Inflammatory macrophage (primary cell): ENCODE data around the gene GAB2.
"Not testable (repeated sequence)": the region's sequence is repeated elsewhere in the genome, so short reads cannot be mapped to it uniquely, and the experiment has no call there.

ENCODE experiments used
- DNase-seq, 2 donors: peaks; one replicate each; pipeline ENCODE4 v3.0.0-alpha.2; 2020 to 2022

GAB2 gene

GRCh38 chr11:78179459-78180071 lies 238.1 kb downstream of the GAB2 start:
- DNase-seq = no peak

DNA sequence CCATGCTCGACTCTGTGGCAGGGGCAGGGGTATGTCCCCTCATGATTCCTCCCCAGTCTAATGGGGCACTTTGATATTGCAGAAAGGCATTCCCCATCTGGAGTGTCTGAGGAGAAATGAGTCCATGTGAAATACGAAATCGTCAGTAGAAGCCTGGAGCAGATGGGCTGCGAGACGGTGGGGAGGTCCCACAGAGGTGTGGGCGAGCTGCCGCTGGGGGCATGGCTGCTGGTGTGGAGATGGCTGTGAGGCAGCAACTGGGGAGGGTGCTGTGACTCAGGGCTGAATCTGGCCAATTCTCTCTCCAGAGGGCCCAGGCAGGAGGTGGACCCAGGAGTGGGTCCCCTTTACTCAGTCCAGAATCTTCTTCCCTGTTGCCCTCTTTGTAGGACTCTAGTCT lies 240.4 kb downstream of the GAB2 start:
- DNase-seq = no peak

DNA sequence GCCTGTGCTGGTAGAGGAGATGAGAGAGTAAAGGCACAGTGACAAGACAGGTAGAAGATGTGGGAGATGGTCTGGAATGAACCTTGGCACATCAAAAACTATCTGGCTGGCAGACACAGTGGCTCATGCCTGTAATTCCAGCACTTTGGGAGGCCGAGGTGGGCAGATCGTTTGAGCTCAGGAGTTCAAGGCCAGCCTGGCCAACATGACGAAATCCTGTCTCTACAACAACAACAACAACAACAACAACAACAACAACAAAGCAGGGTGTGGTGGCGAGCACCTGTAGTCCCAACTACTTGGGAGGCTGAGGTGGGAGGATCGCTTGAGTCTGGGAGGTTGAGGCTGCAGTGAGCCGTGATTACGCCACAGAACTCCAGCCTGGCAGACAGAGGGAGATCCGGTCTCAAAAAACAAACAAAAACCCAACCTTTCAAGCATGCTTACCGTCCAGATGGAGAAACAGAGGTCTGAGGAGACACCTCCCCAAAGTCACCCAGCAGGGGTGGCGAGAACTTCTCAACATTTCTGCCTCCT lies 240.9 kb downstream of the GAB2 start:
- DNase-seq = no peak

- not testable (repeated sequence) for DNase-seq
These were observed 241.8 kb downstream of the GAB2 start for GRCh38 chr11:78175862-78176261.

DNA sequence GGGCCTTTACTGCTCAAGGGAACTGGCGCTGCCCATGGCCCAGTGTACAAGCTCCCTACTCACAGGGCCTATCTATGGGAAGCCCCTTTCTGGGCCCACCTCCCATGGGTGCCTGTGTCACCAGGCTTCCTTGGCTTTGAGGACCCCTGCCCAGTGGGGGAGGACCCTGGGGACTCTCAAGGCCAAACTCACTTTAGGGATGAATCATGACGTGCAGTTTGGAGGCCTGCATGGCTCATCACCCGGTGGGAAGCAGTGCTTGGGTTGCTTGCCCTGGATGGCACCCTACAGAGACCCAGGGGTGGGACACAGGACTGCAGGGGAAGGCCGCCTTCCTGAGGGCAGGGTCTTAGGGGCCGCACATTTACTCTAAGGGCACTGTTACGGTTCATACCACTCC lies 245.7 kb downstream of the GAB2 start:
- DNase-seq = no peak

- no peak for DNase-seq
These were observed 246.6 kb downstream of the GAB2 start for GRCh38 chr11:78170874-78171549.

GRCh38 chr11:78170413-78170812 lies 247.2 kb downstream of the GAB2 start:
- no peak for DNase-seq

DNA sequence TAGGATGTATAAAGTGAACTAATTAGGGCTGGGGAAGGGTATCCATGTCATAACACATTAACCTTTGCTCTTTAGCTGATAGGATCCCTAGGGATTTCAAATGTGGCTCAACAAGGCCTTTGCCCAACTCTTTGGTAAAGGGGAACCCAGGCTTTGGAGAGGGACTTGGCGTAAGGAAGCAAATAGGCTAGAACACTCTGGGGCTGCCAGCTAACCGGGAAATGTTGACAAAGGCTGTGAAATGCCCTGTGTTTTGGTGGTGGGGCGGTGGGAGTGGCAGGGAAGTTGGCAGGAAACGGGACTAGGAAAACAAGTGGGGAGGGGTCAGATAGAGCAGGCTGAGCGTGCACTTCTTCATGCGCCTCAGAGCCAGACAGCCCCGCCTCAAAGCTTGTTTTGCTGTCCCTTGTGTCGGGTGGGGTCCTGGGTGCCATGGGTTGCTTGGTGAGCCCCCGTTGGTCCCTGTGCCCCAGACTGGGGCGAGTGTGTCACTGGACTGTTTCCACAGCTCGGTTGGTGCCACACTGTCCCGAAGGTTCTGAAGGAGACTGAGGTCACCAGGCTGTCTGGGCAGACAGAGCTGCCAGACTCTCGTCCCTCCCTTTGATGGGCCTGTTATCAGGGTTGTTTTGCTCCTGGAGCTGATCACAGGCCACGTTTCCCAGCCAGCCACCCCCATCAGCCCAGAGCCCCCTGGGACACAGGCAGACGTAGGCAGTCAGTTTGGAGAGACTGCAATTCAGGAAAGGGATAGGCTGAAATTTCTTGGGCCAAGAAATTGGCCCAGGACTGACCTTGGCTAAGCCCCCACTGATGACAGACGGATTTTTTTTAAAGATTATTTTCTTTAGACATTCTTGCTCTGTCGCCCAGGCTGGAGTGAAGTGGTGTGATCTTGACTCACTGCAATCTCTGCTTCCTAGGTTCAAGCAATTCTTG lies 248.8 kb downstream of the GAB2 start:
- DNase-seq = no peak

GRCh38 chr11:78166855-78167469 lies 250.7 kb downstream of the GAB2 start:
- DNase-seq = no peak
